A549 (cell line): ENCODE measurements around the gene TCAIM. TPM values are rescaled to one million over a fixed set of nuclear protein-coding genes. Genes with fewer than 3 reads are reported as not detected.

Experiments used
- ATAC-seq, 2 experiments: fragments of 200-7000 bp in 1 of 2; fragments of >200 bp in 1 of 2; cut with Nextera tagmentation in 1 of 2; cut with Tn5 transposase in 1 of 2; 3 replicates each; pipeline versions ENCODE4 v1.8.0 to v1.9.1; 2018 to 2020; ENCODE audit warnings: mild to moderate bottlenecking in 1 of 2, moderate library complexity in 1 of 2
- CTCF ChIA-PET: fragments of 300-600 bp; sonication (Branson Sonifier 250); formaldehyde crosslinking; extraction: SDS; loops from one replicate; lab custom pipeline; 2021; ENCODE audit warnings: antibody characterized with exemption, inconsistent platforms; lab: Yijun Ruan, JAX
- POLR2A ChIA-PET: fragments of 350-600 bp; formaldehyde crosslinking; extraction: SDS; loops from one replicate; lab custom pipeline; 2021; ENCODE audit warnings: antibody characterized with exemption, inconsistent platforms; lab: Yijun Ruan, JAX
- DNase-seq, 2 experiments: peaks; one replicate each; pipeline versions ENCODE4 v3.0.0 to v3.0.0-alpha.2; 2011 to 2016; ENCODE audit warnings: low read depth in 1 of 2, low spot score in 1 of 2
- FAIRE-seq: peaks from 2 replicates; lab custom pipeline; 2011; peaks lifted over from hg19 to GRCh38; lab: Jason Lieb, UNC
- H3K27ac ChIP-seq, 2 experiments: fragments of >200 bp; sonication (Bioruptor Twin); formaldehyde crosslinking; 3 replicates each; pipeline ENCODE4 v1.5.1; 2016 to 2017
- H3K4me1 ChIP-seq: fragments of >200 bp; sonication (Bioruptor Twin); formaldehyde crosslinking; 3 replicates; pipeline ENCODE4 v1.6.1; 2016
- H3K4me2 ChIP-seq: fragments of >200 bp; sonication (Bioruptor Twin); formaldehyde crosslinking; 3 replicates; pipeline ENCODE4 v1.6.1; 2016
- H3K4me3 ChIP-seq: fragments of >200 bp; sonication (Bioruptor Twin); formaldehyde crosslinking; 3 replicates; pipeline ENCODE4 v1.5.1; 2016
- H3K9me3 ChIP-seq: fragments of >200 bp; sonication (Bioruptor Twin); formaldehyde crosslinking; 3 replicates; pipeline ENCODE4 v1.6.1; 2016
- ATOH8 ChIP-seq: fragments of 250-450 bp; sonication (Bioruptor Pico); IDR thresholded peaks from 2 replicates; pipeline ENCODE4 v1.5.0; 2020; ENCODE audit warnings: low read depth, mild to moderate bottlenecking, moderate library complexity
- BHLHE40 ChIP-seq: IDR thresholded peaks from 2 replicates; pipeline ENCODE4 v1.6.1; 2012; ENCODE audit warnings: low read depth, low read length, inconsistent platforms
- CBX2 ChIP-seq: fragments of 200-600 bp; sonication (generic); IDR thresholded peaks from 2 replicates; pipeline ENCODE4 v1.6.1; 2016; ENCODE audit warnings: low read depth, mild to moderate bottlenecking, borderline replicate concordance
- CBX8 ChIP-seq: fragments of 200-600 bp; sonication (generic); IDR thresholded peaks from 2 replicates; pipeline ENCODE4 v1.6.1; 2016
- CHD2 ChIP-seq: fragments of 150-350 bp; IDR thresholded peaks from 2 replicates; pipeline ENCODE4 v1.6.1; 2014; ENCODE audit warnings: low read length; ENCODE audit not compliant: partially characterized antibody
- EHF ChIP-seq: fragments of 250-450 bp; sonication (Bioruptor Pico); IDR thresholded peaks from 2 replicates; pipeline ENCODE4 v1.5.0; 2020; ENCODE audit warnings: mild to moderate bottlenecking
- ELK1 ChIP-seq: fragments of 150-350 bp; IDR thresholded peaks from 2 replicates; pipeline ENCODE4 v1.6.1; 2014; ENCODE audit warnings: low read depth, mild to moderate bottlenecking, low read length
- FOXS1 ChIP-seq: fragments of 250-450 bp; sonication (Bioruptor Pico); IDR thresholded peaks from 2 replicates; pipeline ENCODE4 v1.5.0; 2020; ENCODE audit warnings: mild to moderate bottlenecking, moderate library complexity
- GATA3 ChIP-seq: IDR thresholded peaks from 2 replicates; pipeline ENCODE4 v1.6.1; 2012; ENCODE audit warnings: borderline replicate concordance
- HOXB5 ChIP-seq: fragments of 250-450 bp; sonication (Bioruptor Pico); IDR thresholded peaks from 2 replicates; pipeline ENCODE4 v1.5.0; 2020; ENCODE audit warnings: mild to moderate bottlenecking, moderate library complexity
- KDM1A ChIP-seq: fragments of 200-600 bp; sonication (generic); IDR thresholded peaks from 2 replicates; pipeline ENCODE4 v1.6.1; 2016; ENCODE audit warnings: low read depth, mild to moderate bottlenecking
- KDM5A ChIP-seq: fragments of 200-600 bp; sonication (generic); IDR thresholded peaks from 2 replicates; pipeline ENCODE4 v1.6.1; 2016; ENCODE audit warnings: antibody characterized with exemption, mild to moderate bottlenecking
- MAFK ChIP-seq: fragments of 450-650 bp; IDR thresholded peaks from 2 replicates; pipeline ENCODE4 v1.6.1; 2014; ENCODE audit not compliant: partially characterized antibody
- MAZ ChIP-seq: fragments of 150-350 bp; IDR thresholded peaks from 2 replicates; pipeline ENCODE4 v1.6.1; 2014; ENCODE audit warnings: antibody characterized with exemption, low read depth, low read length, borderline replicate concordance
- MYC ChIP-seq: IDR thresholded peaks from 2 replicates; pipeline ENCODE4 v1.6.1; 2012; ENCODE audit warnings: mild to moderate bottlenecking, inconsistent platforms, low read length, improper control_type of control experiment, borderline replicate concordance
- NFE2L2 ChIP-seq: fragments of 150-350 bp; conservative IDR thresholded peaks from 2 replicates; pipeline ENCODE4 v1.6.1; 2014; ENCODE audit warnings: low read length
- NPAS2 ChIP-seq: fragments of 250-450 bp; sonication (Bioruptor Pico); IDR thresholded peaks from 2 replicates; pipeline ENCODE4 v1.8.0; 2022; ENCODE audit warnings: mild to moderate bottlenecking, moderate library complexity, borderline replicate concordance
- PHF8 ChIP-seq: fragments of 200-600 bp; sonication (generic); IDR thresholded peaks from 2 replicates; pipeline ENCODE4 v1.6.1; 2016; ENCODE audit warnings: low read depth, mild to moderate bottlenecking, antibody characterized with exemption, moderate library complexity, borderline replicate concordance
- POLR2AphosphoS2 ChIP-seq: conservative IDR thresholded peaks from 2 replicates; pipeline ENCODE4 v1.6.1; 2012; ENCODE audit warnings: low read length, improper control_type of control experiment, inconsistent platforms
- RFX5 ChIP-seq: fragments of 450-650 bp; IDR thresholded peaks from 2 replicates; pipeline ENCODE4 v1.7.1; 2014; ENCODE audit warnings: antibody characterized with exemption, mild to moderate bottlenecking, moderate library complexity
- TP53 ChIP-seq: fragments of 250-450 bp; sonication (Bioruptor Pico); IDR thresholded peaks from 2 replicates; pipeline ENCODE4 v1.5.0; 2021; ENCODE audit warnings: mild to moderate bottlenecking, moderate library complexity
- USF2 ChIP-seq: fragments of 450-650 bp; IDR thresholded peaks from 2 replicates; pipeline ENCODE4 v1.6.1; 2014; ENCODE audit warnings: antibody characterized with exemption
- ZFP36 ChIP-seq: fragments of 450-650 bp; IDR thresholded peaks from 2 replicates; pipeline ENCODE4 v1.6.1; 2014; ENCODE audit warnings: borderline replicate concordance; ENCODE audit not compliant: partially characterized antibody
- ZNF302 ChIP-seq: fragments of 250-450 bp; sonication (Bioruptor Pico); IDR thresholded peaks from 2 replicates; pipeline ENCODE4 v1.9.0; 2021; ENCODE audit warnings: inconsistent platforms, mild to moderate bottlenecking, moderate library complexity
- ZSCAN20 ChIP-seq: fragments of 250-450 bp; sonication (Bioruptor Pico); IDR thresholded peaks from 2 replicates; pipeline ENCODE4 v1.8.0; 2022; ENCODE audit warnings: mild to moderate bottlenecking, moderate library complexity
- WGBS: methylation state at CpG from one replicate; pipeline ENCODE4 v1.1.6; 2017; ENCODE audit errors: missing lambda C conversion rate; 5-methylcytosine and 5-hydroxymethylcytosine counted together
- polyA plus RNA-seq, 4 experiments: library from polyadenylated mRNA; depleted of rRNA in 3 of 4; stranded (reverse); fragments of >200 nt; fragmentation: RNase III in 1 of 4; extraction: RNeasy Plus Mini Kit Qiagen cat#74134 plus additional on column Dnase treatment in 1 of 4; gene quantifications; 2 replicates in 3 of 4; 3 replicates in 1 of 4; pipeline ENCODE4 v1.2.3, GENCODE V29; 2011 to 2017
- TF ChIP-seq, protein P1 (sequence below): fragments of >200 bp; sonication (Bioruptor Twin); formaldehyde crosslinking; IDR thresholded peaks from 3 replicates; pipeline ENCODE4 v1.5.1; 2016
- TF ChIP-seq, protein P2 (sequence below): IDR thresholded peaks from 2 replicates; pipeline ENCODE4 v1.6.1; 2012; ENCODE audit warnings: low read depth, borderline replicate concordance

TCAIM gene
- polyA plus RNA-seq, 2 of the 4 experiments (the other 2 are of a cell fraction): 10.8 to 19.2 TPM

GRCh38 chr3:44419116-44419922 lies 80.8 kb downstream of the TCAIM start:
- Histone ChIP-seq H3K4me3 (no peak overlapping the region), H3K4me1 (no peaks in the 10 kb centered on the region), H3K4me2 (no peak overlapping the region), H3K27ac (no peak overlapping the region), H3K9me3 (no peaks in the 10 kb centered on the region)
- CTCF ChIA-PET: no interaction called here
- WGBS: 71% methylated on average over 9 of the region's 11 CpGs
- ATAC-seq (no peak), DNase-seq (no peak), FAIRE-seq (no peak)
- POLR2A ChIA-PET: no interaction called here
- TF ChIP-seq BHLHE40 (no peak), CBX8 (no peak), ZSCAN20 (CRISPR knock-in tag) (no peak), MYC (no peak), ELK1 (no peak), KDM1A (no peak), USF2 (no peak), NFE2L2 (no peak), GATA3 (no peak), ATOH8 (CRISPR knock-in tag) (no peak), PHF8 (no peak), TP53 (CRISPR knock-in tag) (no peak), EHF (CRISPR knock-in tag) (no peak), KDM5A (no peak), HOXB5 (CRISPR knock-in tag) (no peak)
- TF ChIP-seq, protein P1, sequence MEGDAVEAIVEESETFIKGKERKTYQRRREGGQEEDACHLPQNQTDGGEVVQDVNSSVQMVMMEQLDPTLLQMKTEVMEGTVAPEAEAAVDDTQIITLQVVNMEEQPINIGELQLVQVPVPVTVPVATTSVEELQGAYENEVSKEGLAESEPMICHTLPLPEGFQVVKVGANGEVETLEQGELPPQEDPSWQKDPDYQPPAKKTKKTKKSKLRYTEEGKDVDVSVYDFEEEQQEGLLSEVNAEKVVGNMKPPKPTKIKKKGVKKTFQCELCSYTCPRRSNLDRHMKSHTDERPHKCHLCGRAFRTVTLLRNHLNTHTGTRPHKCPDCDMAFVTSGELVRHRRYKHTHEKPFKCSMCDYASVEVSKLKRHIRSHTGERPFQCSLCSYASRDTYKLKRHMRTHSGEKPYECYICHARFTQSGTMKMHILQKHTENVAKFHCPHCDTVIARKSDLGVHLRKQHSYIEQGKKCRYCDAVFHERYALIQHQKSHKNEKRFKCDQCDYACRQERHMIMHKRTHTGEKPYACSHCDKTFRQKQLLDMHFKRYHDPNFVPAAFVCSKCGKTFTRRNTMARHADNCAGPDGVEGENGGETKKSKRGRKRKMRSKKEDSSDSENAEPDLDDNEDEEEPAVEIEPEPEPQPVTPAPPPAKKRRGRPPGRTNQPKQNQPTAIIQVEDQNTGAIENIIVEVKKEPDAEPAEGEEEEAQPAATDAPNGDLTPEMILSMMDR: no peak
- TF ChIP-seq, protein P2, sequence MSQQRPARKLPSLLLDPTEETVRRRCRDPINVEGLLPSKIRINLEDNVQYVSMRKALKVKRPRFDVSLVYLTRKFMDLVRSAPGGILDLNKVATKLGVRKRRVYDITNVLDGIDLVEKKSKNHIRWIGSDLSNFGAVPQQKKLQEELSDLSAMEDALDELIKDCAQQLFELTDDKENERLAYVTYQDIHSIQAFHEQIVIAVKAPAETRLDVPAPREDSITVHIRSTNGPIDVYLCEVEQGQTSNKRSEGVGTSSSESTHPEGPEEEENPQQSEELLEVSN: no peak

DNA sequence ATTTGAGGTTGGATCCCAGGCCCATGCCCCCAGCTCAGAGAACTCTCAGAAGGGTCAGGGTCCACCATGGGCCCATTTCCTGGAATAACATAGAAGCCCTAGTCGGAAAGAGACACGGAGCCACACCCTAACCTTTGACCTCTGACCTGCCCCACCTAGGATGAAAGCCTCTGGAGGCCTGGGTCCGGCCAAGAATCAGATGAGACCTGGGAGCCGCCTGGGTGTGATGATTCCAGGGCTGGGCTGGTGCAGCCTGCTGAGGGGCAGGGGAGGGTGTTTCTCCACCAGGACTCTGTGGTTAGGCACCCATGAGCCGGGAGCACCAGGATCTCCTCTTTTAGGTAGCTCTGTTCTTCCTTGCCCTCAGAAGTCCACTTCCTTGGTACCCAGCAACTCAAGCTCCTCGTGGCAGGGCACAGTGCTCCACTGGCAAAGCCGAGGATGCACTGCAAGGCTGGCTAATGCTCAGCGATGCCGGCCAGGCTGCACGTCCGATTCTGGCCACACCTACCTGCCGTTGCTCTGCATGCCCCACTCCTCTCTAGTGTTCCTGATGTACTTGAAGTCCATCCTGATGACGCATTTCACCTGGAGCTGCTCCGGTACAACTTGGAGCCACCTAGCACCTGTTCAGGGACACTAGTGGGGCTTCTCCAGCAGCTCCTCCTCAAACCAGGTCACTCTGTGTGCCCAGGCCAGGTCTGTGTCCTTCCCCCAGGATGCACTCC lies 81.5 kb downstream of the TCAIM start:
- POLR2A ChIA-PET: no interaction called here

More for the DNA sequence above, 81.5 kb downstream of the TCAIM start:
- H3K27ac ChIP-seq: no peak overlapping the region
- TF ChIP-seq MAFK (no peak), HOXB5 (CRISPR knock-in tag) (no peak), CBX2 (no peak), FOXS1 (CRISPR knock-in tag) (no peak), POLR2AphosphoS2 (no peak), NPAS2 (no peak), MAZ (no peak), RFX5 (no peak), ZSCAN20 (CRISPR knock-in tag) (no peak), ZFP36 (no peak), CHD2 (no peak), ZNF302 (no peak)
- TF ChIP-seq, all 56 proteins: peak for 0
- H3K4me3 ChIP-seq: no peak overlapping the region
- DNase-seq (no peak), ATAC-seq (no peak), FAIRE-seq (no peak)
- no peaks in the 10 kb centered on the region for H3K4me1 ChIP-seq
- H3K4me2 ChIP-seq: no peak overlapping the region
- CTCF ChIA-PET: interaction anchor here (0.6 kb wide), 1 partner anchor 478 kb away, joined by 3 read pairs; no protein-coding TSS in a partner anchor
- 58% methylated on average over 11 of the region's 14 CpGs for WGBS
- H3K9me3 ChIP-seq: no peaks in the 10 kb centered on the region
